HG02973 (cell line): ENCODE measurements around the gene MPC1L.
A peak's percentile ranks its signal among the peaks of the same experiment; 100 is the strongest.
"Not testable (repeated sequence)": the region's sequence is repeated elsewhere in the genome, so short reads cannot be mapped to it uniquely, and the experiment has no call there.

ENCODE experiments used
- ATAC-seq: cut with Tn5 transposase; IDR thresholded peaks from one replicate; pipeline ENCODE4 v1.9.1; 2021; ENCODE audit warnings: moderate library complexity; ENCODE audit not compliant: unreplicated experiment

MPC1L gene

GRCh38 chrX:40623139-40623536, at the start of gene MPC1L:
Gene MPC1L (plus strand): TSS chrX:40623428. CDS start chrX:40623566, 138 bp downstream.
- no peak for ATAC-seq

DNA sequence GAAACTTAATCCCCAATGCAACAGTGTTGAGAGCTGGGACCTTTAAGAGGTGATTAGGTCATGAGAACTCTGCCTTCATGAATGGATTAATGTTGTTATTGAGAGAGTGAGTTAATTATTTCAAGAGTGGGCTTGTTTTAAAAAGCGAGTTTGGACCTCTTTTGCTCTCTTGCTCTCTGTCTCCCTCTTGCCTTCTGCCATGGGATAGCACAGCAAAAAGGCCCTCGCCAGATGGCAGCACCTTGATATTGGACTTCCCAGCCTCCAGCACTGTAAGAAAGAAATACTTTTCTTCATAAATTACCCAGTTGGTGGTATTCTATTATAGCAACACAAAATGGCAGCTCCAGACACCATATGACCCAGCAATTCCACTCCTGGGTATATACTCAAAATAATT, 49.5 kb upstream of the MPC1L start:
- no peak for ATAC-seq

DNA sequence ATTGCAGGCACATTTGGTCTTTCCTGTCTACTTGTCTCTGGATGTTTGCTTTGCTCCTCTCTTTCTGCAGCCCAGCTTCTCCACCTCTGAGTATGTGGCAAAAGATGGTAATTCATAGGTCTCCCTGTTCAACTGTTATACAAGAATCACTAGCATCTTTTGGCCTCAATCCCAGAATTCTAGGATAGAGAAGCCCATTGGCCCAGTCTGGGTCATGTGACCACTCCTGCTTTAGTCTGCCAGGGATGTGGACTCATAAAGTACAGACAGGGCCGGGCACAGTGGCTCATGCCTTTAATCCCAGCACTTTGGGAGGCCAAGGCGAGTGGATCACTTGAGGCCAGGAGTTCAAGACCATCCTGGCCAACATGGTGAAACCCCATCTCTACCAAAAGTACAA, 47.8 kb upstream of the MPC1L start:
- ATAC-seq: not testable (repeated sequence)

DNA sequence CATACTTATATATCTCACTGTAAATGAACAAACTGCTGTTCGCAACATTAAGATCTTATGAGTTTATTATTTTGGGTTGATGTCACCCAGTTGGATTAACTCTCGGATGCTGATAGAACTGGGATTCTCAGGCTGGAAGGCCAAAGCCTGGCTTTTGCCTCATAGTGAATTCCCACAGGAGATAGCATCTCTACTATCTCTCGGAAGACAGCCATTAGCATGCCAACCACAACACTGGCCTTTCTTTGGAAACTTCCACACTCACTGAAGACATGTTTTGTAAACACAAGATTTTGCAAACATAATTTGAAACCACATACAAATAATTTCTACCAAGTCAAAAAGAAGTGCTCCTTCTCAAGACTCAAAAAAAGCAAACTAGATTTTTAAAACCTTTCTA, 46.9 kb upstream of the MPC1L start:
- ATAC-seq: no peak

- ATAC-seq: no peak
Observed at GRCh38 chrX:40578039-40578695, 45.1 kb upstream of the MPC1L start.

- no peak for ATAC-seq
Observed at GRCh38 chrX:40579141-40579540, 44.1 kb upstream of the MPC1L start.

GRCh38 chrX:40579900-40580536, 43.2 kb upstream of the MPC1L start:
- ATAC-seq: peak; percentile 43

DNA sequence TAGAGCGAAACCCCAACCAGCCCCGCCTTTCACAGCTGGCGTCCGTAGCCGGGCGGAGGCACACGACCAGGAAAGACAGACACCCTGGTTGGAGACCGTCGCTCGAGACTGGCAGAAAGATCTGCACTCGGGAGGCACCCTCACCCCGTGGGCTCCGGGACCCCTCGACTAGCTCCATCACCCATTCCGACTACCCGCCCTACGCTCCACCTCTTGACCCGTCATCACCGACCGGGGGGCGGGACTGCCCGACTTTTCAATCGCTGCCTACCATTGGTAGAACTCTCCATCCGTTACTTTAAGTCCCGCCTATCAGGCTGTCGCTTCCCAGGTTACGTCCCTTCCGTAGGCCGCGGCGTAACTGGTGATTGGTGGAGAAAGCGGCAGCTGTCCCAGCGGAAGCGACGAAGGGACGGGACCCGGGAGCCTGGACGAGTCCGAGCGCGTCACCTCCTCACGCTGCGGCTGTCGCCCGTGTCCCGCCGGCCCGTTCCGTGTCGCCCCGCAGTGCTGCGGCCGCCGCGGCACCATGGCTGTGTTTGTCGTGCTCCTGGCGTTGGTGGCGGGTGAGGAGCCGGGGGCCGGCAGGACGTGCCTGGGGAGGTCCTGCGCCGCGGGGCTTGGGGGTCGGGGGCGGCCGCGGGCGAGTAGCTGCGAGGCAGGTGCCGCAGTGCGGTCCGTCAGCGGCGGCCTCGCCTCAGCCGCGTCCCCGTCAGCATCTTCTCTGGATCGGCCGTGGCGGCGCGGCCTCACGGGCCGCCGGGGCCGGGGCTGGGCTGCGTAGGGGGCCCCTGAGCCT, 42.5 kb upstream of the MPC1L start, which contains the start of gene ATP6AP2:
TSS of gene ATP6AP2 (plus strand) at position 434 of the 799 bp plus-strand sequence. CDS start at position 530, 96 bp downstream.
- ATAC-seq: peak; percentile 93

DNA sequence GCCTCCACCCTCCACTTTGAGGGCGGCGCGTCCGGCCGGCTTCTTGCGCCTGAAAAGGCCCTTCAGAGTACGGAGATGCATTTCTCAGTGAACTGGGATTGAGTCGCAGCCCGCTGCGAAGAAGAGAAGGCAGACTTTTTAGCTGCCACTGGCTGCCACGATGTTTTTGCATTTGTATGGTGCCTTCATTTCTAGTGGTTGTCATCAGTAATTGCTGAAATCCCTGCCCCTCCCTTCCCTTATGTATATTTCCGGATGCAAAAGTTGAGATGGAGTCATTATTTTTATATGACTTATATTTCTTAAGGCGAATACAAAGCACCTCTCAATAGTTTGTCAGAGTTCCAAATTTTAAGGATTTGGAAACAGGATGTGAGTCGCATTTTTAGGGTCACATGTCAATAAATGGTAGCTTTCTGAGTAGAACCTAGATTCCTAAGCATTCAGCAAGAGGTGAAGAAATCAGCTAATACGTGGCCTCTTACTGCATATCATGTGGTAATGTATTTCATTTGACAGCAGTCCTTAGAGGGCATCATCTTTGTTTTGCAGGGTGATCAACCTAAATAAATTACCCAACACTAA, 41.8 kb upstream of the MPC1L start:
- ATAC-seq: no peak

GRCh38 chrX:40582178-40582577, 41.0 kb upstream of the MPC1L start:
- not testable (repeated sequence) for ATAC-seq

GRCh38 chrX:40582811-40583210, 40.4 kb upstream of the MPC1L start:
- no peak for ATAC-seq

- not testable (repeated sequence) for ATAC-seq
Observed at GRCh38 chrX:40587623-40588022, 35.6 kb upstream of the MPC1L start.

DNA sequence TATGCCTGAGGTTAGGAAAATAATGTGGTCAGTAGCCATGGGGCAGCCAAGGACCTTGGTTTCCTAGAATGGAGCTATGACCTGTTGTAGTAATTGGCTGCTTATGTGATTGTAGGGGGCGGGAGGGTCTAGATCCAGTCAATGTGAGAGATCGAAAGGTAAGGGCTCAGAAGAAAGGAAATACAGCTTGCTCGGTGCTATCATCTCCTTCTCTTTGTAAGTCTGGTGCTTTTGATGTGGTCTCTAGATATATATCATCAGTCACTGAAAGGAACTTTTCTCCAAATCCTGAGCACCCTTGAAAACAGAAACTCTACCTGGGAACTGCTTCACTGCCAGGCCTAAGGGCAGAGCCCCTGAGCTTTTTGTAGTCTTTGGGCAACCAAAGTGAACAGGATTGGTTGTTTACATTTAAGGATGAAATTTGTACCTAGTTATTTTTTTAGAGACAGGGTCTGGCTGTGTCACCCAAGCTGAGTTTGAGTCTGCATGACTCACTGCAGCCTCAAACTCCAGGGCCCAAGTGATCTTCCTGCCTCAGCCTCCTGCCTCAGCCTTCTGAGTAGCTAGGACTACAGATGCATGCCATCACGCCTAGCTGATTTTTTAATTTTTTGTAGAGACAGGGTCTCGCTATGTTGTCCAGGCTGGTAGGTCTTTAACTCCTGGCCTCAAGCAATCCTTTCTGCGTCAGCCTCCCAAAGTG, 33.5 kb upstream of the MPC1L start:
- ATAC-seq: not testable (repeated sequence)

- no peak for ATAC-seq
Observed at GRCh38 chrX:40603446-40603845, 19.8 kb upstream of the MPC1L start.

DNA sequence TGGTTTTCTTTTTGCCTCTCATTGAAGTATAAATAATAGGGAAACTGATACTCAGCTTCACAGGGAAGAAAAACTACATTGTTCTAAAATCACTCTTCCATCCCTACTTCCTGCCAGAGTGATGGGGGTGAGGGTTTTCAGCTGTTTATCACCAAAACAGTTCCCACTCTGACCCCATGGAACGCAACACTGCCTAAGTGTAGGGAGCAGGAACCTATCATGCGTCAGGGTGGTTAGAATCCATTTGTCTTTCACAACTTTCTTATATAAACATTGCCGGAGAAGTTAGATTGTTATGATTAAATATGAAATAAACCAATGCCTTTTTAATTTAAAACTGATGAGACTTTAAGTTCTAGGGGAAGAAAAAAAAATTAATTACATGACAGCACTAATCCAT, 15.8 kb upstream of the MPC1L start:
- no peak for ATAC-seq

- no peak for ATAC-seq
Observed at GRCh38 chrX:40612511-40612910, 10.7 kb upstream of the MPC1L start.

DNA sequence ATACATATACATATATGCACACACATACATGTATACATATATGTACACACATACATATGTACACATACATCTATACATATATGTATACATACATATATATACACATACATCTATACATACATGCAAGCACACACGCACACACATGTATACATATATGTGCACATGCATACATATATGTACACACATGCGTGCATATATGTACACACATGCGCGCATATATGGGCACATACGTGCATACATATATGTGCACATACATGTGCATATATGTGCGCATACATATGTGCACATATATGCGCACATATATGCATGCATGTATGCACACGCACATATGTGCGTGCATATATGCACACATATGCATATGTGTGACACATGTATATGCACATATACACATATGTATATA, 7.3 kb upstream of the MPC1L start:
- ATAC-seq: no peak

GRCh38 chrX:40617566-40617965, 5.7 kb upstream of the MPC1L start:
- ATAC-seq: no peak

DNA sequence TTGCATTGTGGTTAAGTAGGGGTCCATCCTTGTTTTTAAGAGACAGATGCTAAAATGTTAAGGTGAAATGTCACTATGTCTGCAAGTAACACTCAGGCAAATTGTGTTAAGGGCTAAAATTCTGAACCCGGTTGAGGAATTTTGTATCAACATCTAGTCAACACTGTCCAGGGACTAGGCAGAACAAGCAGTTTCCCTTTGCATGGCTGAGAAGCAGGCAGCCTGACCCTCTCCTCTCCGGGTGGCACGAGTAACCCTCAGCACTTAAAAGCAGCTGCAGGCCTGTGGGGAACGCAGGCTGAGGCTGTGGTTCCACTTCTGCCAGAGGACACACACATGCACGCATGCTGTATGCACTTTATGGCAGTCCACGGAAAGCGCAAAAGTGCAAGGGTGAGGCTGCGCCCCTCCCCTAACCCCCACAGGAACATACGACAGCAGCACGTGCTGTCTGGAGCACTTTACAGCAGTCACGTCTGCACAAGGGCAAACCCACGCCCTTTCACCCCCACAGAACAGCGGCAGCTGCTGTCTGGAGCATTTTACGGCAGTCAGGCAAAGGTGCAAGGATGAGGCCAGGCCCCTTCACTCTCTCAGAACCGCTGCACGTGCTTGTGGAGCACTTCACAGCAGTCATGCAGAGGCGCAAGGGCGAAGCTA, 619 bp upstream of the MPC1L start:
- no peak for ATAC-seq

- ATAC-seq: no peak
Observed at GRCh38 chrX:40623665-40624064, 437 bp downstream of the MPC1L start.
